HG03457 (cell line): ENCODE data around the gene CERKL.

Experiments used
- ATAC-seq: cut with Tn5 transposase; IDR thresholded peaks from one replicate; pipeline ENCODE4 v1.9.1; 2021; ENCODE audit warnings: moderate number of reproducible peaks; ENCODE audit not compliant: unreplicated experiment

CERKL gene

GRCh38 chr2:181678861-181679543 is 22.1 kb upstream of the CERKL start:
- ATAC-seq, result no peak

- ATAC-seq, result no peak
These were observed 21.1 kb upstream of the CERKL start for GRCh38 chr2:181677912-181678586.

- ATAC-seq, result no peak
These were observed 18.3 kb upstream of the CERKL start for GRCh38 chr2:181675254-181675653.

- no peak for ATAC-seq
These were observed 17.6 kb upstream of the CERKL start for GRCh38 chr2:181674461-181674860.

GRCh38 chr2:181673173-181673572 is 16.3 kb upstream of the CERKL start:
- ATAC-seq, result no peak

- peak; percentile 89 for ATAC-seq
These were observed 15.5 kb upstream of the CERKL start for GRCh38 chr2:181672255-181673008.

GRCh38 chr2:181670632-181671031 is 13.7 kb upstream of the CERKL start:
- no peak for ATAC-seq

- ATAC-seq, result no peak
These were observed 10.3 kb upstream of the CERKL start for GRCh38 chr2:181667234-181667633.

- ATAC-seq, result no peak
These were observed 5.4 kb upstream of the CERKL start for GRCh38 chr2:181662287-181662686.

- ATAC-seq, result no peak
These were observed 3.3 kb upstream of the CERKL start for GRCh38 chr2:181660181-181660580.

- no peak for ATAC-seq
These were observed 1.5 kb upstream of the CERKL start for GRCh38 chr2:181658444-181658843.

GRCh38 chr2:181657379-181657778 is 474 bp upstream of the CERKL start:
- no peak for ATAC-seq

GRCh38 chr2:181655519-181655918 is 1.4 kb downstream of the CERKL start:
- ATAC-seq, result no peak

- ATAC-seq, result no peak
These were observed 7.4 kb downstream of the CERKL start for GRCh38 chr2:181649436-181649979.

GRCh38 chr2:181648478-181649155 is 8.3 kb downstream of the CERKL start:
- no peak for ATAC-seq

GRCh38 chr2:181646415-181646987 is 10.4 kb downstream of the CERKL start:
- no peak for ATAC-seq

- ATAC-seq, result no peak
These were observed 13.8 kb downstream of the CERKL start for GRCh38 chr2:181643151-181643550.

- ATAC-seq, result no peak
These were observed 14.8 kb downstream of the CERKL start for GRCh38 chr2:181642086-181642485.

- no peak for ATAC-seq
These were observed 17.2 kb downstream of the CERKL start for GRCh38 chr2:181639686-181640085.

- ATAC-seq, result peak; percentile 68
These were observed 24.0 kb downstream of the CERKL start for GRCh38 chr2:181632733-181633401.
